ENCODE measurements around the gene SQOR.

- no peak for TF ChIP-seq CTCF (IDR thresholded peaks at IDR 0.05)
- TF ChIP-seq POLR2A (IDR thresholded peaks at IDR 0.05): no peak
Measured at GRCh38 chr15:45704329-45705249, 69.8 kb downstream of the SQOR start.

Measured in right lobe of liver (tissue), 4 donors.